SW480 (cell line): Measurements from ENCODE around the gene OR6N2.

Experiments used
- DNase-seq: peaks from one replicate; pipeline ENCODE4 v3.0.0-alpha.2; 2016; ENCODE audit warnings: low spot score

OR6N2 gene

GRCh38 chr1:158752155-158752712, 28.8 kb downstream of the OR6N2 start:
- DNase-seq: no peak

DNA sequence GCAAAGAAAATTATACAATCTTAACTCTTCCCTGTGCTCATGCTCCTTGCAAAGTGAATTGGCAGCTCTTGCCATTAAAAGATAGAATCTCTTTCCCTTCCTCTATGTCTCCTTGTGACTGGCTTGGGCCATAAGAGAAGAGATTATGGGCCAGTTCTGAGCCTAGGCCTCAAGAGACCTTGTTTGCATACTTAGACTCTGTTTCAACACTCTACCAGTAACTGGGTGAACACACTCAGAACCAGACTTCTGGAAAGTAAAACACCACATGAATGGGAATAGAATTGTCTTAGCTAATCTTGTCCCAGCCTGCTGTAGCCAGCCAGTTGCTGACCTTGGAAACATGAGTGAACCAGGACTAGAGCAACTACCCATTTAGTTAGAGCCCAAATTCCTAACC, 45.2 kb downstream of the OR6N2 start:
- DNase-seq: no peak

DNA sequence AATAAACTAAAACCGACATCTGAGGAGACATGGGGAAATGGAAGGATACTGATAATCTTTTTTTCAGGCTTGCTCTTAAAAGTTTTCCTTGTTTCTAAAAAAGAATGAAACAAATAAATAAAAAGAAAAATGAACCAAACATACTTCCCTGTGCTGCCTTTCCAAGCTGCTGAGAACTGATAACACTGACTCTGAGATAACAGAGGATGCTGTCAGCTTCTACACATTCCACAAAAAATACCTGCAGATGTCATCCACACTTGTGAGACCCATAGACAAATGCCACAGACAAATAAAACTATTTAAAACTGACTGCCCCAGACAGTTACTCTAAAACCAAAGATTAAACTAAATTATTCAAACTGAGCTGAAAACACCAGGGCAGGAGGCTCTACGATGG, 48.5 kb downstream of the OR6N2 start:
- no peak for DNase-seq

DNA sequence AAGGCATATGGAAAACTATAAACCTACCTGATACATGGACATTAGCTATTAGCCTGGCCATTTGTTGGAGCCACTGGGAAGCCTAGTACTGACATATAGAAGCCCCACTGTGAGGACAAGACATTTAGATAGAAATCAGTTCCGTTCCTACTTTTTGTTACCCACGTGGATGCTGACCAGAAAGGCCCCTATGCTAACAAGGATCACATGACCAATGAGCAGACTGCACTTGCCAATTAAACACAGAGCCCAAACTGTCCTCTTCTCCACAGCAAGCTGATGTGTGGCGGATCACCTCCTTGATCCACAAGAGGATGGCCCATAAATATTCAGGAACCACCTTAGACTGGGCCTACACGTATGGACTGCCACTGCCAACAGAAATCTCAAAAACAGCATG, 49.3 kb downstream of the OR6N2 start:
- DNase-seq: no peak

DNA sequence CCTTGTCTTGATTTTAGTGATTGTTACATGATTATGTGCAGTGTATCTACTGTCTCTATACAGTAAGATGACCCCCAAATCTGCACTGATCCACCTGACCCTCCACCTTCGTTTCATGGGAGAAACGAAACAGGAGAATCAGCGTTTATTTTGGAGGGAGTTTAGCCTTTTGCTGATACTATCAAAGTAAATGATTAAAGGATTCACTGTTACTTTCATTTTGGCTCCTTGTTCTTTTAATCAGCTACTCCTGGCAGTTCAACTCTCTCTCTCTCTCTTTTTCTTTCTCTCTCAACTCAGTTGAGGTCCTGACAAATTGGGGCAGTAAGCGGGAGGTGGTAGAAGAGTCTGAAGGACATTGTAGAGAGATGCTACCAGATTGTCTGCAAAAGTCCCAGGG, 50.6 kb downstream of the OR6N2 start:
- DNase-seq: no peak

DNA sequence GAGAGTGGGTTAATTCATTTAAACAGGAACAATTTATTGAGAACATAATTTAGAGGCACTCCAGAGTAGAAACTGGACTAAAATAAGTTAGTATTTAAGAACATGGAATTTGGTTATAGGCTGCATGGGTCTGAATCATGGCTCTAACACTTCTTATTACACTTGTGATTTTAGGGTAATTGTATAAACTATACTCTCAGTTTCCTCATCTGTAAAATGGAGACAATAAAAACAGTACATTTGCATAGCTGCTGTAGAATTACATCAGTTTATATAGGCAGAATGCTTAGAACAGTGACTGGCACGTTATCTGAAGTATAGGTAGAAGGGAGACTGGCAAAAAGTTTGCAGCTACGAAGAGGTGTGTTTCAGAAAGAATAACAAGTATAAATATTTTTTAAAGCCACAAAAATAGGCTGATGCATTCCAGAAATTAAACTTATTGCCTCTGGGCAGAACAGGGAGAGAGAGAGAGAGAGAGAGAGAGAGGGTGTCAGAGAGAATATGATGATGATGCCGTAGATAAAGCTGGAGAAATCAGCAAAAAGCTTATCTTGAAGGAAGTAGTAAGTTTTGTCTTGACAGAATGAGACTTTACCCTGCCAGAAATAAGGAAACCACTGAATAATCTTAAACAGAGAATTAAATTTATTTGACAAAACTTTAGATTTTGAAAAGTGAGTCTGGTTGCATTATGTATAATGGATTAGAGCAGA, 52.3 kb downstream of the OR6N2 start:
- DNase-seq: no peak

DNA sequence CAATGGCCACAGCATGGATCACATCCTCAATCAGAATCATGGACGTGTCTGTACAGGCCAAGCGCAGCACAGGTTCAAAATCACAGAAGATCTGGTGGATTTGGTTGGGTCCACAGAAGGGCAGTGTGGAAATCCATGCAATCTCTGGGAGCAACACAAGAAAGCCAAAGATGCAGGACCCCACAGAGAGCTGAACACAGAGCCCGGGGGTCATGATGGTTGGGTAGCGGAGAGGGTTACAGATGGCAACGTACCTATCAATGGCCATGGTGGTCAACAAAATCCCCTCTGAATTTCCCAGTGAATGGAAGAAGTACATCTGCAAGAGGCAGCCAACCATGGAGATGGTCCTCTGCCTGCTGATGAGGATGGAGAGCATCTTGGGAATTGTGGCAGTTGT, 56.6 kb downstream of the OR6N2 start:
- DNase-seq: no peak
